GM21423 (cell line): Measurements from ENCODE around the gene APOBEC3F.

Source experiments
- ATAC-seq: cut with Tn5 transposase; IDR thresholded peaks from one replicate; pipeline ENCODE4 v1.9.1; 2021; ENCODE audit warnings: mild to moderate bottlenecking, moderate library complexity; ENCODE audit not compliant: unreplicated experiment

APOBEC3F gene

DNA sequence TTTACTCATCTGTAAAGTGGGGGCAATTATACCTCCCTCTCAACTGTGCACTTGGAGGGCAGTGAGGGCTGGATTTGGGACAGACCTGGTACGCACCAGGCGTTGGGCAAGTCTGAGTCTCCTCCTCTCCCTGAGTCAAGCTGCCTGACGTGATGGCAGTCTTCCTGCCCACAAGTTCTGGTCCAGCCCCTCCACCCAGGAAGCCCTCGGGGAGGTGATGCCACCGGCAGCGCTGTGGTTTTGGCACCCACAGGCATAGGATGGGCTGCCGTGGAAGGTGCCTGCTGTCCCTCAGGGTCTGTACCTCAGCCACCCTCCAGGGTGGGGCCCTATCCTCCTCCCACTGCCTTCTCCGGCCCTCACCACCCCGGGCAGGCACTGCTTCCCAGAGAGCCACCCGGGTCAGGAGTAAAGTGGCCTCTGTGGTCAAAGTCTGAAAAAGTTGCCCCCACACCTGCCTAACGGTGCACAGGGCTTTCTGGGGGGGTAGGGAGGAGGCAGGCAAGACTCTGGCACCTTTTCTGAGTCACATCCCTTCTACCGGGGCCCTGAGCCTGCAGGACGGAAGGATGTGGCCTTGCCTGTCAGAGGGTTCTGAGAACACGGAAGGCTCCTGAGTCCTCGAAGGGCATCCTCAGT lies 49.9 kb downstream of the APOBEC3F start:
- no peak for ATAC-seq

DNA sequence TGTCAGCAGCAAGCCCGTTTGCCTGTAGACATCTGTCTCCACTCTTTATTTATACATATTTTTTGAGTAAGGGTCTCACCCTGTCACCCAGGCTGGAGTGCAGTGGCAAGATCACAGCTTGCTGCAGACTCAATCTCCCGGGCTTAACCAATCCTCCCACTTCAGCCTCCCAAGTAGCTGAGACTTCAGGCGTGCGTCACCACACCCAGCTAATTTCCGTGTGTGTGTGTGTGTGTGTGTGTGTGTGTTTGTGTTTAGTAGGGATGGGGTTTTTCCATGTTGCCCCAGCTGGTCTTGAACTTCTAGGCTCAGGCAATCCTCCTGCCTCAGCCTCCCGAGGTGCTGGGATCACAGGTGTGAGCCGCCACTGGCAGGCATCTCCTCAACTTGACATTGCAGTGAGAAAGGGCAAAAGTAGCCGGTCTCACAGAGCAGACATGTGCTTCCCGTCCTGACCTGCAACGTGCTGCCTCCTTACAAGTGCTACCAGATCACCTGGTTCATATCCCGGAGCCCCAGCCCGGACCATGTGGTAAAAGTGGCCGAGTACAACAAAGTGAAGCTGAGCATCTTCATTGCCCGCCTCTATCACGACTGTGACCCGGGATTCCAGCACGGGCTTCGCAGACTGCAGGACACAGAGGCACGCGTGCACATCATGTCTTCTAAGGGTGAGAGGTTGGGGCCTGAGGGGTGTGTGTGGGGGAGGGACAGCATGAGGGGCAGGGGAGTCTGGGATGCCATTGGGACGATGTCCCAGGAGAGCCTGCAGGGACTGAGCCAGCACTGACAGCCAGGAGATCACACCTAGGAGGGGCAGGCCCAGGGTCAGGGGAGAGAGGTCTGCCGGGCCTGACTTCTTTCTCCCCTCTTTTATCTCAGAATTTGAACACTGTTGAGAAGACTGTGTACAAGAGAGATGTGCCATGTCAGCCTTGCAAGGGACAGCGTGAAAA lies 50.7 kb downstream of the APOBEC3F start:
- no peak for ATAC-seq

DNA sequence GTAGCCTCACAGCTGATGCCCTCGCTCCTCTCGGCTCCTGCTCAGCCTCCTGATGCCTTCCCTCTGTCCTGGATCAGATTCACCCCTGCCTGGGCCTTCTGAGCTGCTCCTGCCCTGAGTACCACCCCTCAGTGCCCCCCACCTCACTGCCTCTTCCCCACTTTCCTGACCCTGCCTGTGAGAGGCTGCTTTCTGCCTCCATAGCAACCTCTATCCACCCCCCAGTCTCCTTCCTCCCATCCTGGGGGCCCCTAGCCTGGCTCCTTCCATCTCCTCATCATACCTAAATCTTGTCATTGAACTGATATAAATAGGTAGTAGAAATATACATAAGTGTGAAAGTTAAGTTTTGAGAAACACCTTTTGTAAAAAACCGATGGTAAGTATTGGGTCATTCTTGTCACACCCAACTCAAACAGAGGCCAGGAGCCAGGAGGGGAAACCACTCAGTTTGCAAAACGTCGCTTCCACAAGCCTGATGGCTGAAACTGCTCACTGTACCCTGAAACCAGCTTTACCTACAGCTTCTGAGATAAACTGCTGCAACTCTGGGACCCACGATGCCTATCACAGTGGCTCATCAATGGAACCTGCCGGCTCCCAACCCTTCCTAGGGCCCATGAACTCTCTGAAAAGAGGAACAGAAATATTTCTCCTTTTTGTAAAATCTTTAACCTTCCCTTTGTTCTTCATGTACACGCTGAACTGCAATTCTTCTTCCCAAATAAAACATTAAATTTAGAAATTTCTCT lies 51.6 kb downstream of the APOBEC3F start:
- ATAC-seq, result no peak

DNA sequence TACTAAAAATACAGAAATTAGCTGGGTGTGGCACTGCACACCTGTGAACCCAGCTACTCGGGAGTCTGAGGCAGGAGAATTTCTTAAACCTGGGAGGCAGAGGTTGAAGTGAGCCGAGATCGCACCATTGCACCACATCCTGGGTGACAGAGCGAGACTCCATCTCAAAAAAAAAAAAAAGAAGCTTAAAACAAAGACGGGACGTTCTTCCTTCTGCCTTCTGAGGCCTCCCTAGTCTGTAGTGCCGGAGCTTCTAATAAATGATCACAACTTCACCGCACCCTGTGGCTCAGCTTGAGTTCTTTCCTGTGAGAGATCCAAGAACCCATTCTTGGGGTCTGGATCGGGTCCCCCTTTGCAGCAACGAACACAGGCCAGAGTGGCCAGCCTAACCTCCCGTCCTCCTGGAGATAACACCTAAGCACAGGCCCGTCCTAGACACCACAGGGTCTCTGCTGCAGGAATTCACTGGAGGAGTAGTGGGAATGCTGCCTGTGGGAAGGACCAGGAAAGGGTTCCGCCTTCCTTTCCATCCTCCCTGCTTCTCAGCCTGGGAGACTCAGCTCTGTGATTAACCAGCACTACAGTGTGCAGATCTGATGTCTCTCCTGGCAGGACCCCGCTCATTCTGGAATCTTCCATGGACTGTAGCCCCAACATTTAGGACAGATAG lies 54.2 kb downstream of the APOBEC3F start:
- no peak for ATAC-seq

DNA sequence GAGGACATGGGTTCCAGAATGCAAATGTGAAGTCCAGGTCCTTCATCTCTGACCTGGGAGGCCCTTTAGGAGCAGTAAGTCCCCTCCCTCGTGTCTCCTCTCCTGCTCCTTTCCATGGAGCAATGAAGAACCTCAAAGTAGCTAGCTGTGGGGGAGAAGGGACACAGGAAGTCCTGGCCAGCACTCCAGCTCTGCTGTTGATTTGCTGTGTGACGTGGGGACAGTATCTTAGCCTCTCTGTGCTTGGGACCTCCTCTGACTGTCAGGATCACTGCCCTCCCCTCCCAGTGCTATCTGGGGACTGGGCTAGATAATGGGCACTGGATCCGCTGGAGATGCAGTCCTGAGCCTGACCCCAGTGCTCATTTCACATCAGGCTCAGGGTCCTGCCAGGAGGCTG lies 55.3 kb downstream of the APOBEC3F start:
- ATAC-seq, result no peak

DNA sequence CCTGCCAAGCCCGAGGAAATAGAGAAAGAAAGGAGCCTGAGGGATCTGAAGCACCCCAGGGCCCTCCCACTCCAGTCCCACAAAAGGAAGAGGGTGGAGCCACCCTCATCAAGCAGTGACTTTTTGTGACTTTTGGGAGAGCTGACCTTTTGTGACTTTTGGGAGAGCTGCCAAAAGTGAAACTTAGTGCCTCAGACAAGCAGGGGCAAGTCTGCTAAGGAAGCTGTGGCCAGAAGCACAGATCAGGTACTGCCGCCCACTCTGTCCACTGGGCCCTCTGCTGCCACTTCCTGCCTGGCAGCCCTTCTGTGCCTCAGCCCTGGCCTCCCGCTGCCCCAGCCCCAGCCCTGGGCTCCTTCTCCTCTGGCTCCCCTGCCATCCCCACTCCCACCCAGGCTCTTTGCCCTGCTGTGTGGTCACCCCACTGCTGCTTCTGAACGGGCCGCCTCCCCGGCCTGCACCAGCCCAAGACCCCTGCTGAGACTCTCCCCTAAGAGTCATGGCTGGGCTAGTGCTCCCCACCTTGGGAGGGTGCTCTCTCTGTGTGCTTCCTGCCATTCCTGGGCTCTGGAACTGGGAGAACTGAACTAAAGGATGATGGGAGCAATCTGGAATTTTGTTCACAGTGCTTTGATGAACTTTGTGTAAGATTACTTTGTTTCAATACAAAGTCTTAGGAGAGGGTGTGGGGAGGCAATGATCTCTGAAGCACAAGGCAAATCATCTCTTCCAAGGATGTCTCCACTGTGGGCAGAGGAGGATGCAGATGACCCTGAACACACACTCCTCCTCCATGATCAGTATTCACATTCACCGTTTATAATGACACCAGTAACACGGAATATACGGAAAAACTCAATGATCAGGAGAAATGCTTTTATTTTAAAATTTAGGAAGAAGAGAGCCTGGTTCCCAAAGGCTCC lies 56.7 kb downstream of the APOBEC3F start, which contains the start of gene APOBEC3H:
Gene APOBEC3H, plus strand, starts transcription at position 147 of the 923 bp plus-strand sequence. CDS start 3,035 bp downstream, outside the sequence.
- ATAC-seq, result no peak

DNA sequence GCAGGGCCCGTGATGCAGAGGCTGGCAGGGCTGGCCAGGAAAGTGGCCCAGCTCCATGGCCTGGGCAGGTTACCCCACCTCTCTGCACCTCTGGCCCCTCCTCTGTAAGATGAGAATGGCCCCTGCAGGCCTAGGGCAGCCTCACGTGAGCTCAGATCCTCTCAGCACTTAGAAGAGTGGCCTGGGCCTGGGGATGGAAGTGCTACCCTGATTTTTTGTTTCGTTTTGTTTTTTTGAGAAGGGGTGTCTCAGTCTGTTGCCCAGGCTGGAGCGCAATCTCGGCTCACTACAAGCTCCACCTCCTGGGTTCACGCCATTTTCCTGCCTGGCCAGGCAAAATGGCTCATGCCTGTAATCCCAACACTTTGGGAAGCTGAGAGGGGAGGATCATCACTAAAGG lies 57.4 kb downstream of the APOBEC3F start:
- ATAC-seq, result no peak

DNA sequence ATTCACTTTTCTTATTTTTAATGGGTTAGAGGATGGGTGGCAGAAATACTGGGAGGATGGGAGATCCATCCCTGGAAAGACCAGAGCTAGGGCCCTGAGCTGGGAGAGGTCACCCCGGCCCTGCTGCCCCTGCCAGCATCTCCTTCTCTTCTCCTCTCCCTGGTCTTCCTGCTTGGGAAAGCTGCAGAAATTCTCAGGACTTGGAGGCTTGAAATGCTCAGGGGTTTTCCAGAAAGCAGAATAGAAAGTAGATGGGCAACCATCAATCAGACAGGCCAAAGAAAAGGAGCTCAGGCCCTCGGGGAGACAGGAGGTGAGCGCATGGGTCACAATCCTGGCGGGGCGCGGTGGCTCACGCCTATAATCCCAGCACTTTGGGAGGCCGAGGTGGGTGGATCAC lies 57.9 kb downstream of the APOBEC3F start:
- ATAC-seq, result no peak

DNA sequence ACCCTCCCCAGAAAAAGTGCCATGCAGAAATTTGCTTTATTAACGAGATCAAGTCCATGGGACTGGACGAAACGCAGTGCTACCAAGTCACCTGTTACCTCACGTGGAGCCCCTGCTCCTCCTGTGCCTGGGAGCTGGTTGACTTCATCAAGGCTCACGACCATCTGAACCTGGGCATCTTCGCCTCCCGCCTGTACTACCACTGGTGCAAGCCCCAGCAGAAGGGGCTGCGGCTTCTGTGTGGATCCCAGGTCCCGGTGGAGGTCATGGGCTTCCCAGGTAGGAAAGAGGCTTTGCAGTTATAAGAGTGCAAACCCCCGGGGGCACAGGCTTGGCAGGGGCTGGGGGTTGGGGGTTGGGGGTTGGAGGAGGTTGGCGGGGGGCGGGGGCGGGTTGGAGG lies 60.6 kb downstream of the APOBEC3F start:
- no peak for ATAC-seq

DNA sequence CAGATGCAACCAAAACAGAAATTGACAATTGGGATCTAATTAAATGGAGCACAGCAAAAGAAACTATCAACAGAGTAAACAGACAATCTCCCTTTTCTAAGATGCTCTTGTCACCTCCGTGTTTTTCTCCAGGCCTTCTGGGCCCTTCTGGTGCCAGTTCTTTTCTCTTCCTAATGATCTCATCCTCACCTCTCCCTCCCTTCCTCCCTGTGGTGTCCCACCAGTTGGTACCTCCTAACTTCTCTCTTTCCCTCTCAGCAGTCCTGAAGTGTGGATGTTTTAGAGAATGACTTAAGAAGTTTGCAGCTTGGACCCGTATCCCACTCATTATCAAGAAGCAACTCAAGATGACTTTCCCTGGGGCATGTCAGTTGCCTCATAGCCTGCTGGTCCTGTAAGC lies 62.8 kb downstream of the APOBEC3F start:
- ATAC-seq, result no peak
